HepG2 (cell line): Measurements from ENCODE around the gene SMLR1.

Experiments
- HDAC1 ChIP-seq: sonication (generic); formaldehyde crosslinking; IDR thresholded peaks from 2 replicates; pipeline ENCODE4 v1.5.1; 2020; ENCODE audit warnings: mild to moderate bottlenecking, missing genetic modification reagents
- JUNB ChIP-seq: sonication (generic); formaldehyde crosslinking; IDR thresholded peaks from 2 replicates; pipeline ENCODE4 v1.8.0; 2022; ENCODE audit warnings: missing genetic modification reagents, mild to moderate bottlenecking, borderline replicate concordance
- MYNN ChIP-seq: sonication (generic); formaldehyde crosslinking; IDR thresholded peaks from 2 replicates; pipeline ENCODE4 v1.4.0; 2020; ENCODE audit warnings: mild to moderate bottlenecking, low read depth, missing genetic modification reagents
- NR2C2 ChIP-seq: sonication (generic); formaldehyde crosslinking; IDR thresholded peaks from 2 replicates; pipeline ENCODE4 v1.4.0; 2020; ENCODE audit warnings: missing genetic modification reagents, mild to moderate bottlenecking, moderate library complexity, borderline replicate concordance
- SNRNP70 ChIP-seq: fragments of 200-400 bp; formaldehyde crosslinking; IDR thresholded peaks from 2 replicates; pipeline ENCODE4 v1.6.1; 2017; ENCODE audit warnings: mild to moderate bottlenecking, low read depth, low read length, moderate library complexity
- SRF ChIP-seq: IDR thresholded peaks from 2 replicates; pipeline ENCODE4 v1.6.1; 2011; ENCODE audit warnings: mild to moderate bottlenecking, low read depth, low read length, moderate library complexity
- ZNF10 ChIP-seq: sonication (generic); formaldehyde crosslinking; IDR thresholded peaks from 2 replicates; pipeline ENCODE4 v1.4.0; 2020; ENCODE audit warnings: mild to moderate bottlenecking, low read depth, missing genetic modification reagents, borderline replicate concordance
- ZNF350 ChIP-seq: sonication (generic); formaldehyde crosslinking; IDR thresholded peaks from 2 replicates; pipeline ENCODE4 v1.4.0; 2020; ENCODE audit warnings: mild to moderate bottlenecking, low read depth, missing genetic modification reagents, borderline replicate concordance
- ZNF510 ChIP-seq: sonication (generic); formaldehyde crosslinking; IDR thresholded peaks from 2 replicates; pipeline ENCODE4 v1.4.0; 2020; ENCODE audit warnings: low read depth, mild to moderate bottlenecking, missing genetic modification reagents
- TF ChIP-seq, protein P1 (sequence below): sonication (generic); formaldehyde crosslinking; IDR thresholded peaks from 2 replicates; pipeline ENCODE4 v1.8.0; 2022; ENCODE audit warnings: mild to moderate bottlenecking, missing genetic modification reagents, borderline replicate concordance
- TF ChIP-seq, protein P2 (sequence below): sonication (generic); formaldehyde crosslinking; IDR thresholded peaks from 2 replicates; pipeline ENCODE4 v1.5.0; 2020; ENCODE audit warnings: mild to moderate bottlenecking, missing genetic modification reagents, moderate library complexity
- TF ChIP-seq, protein P3 (sequence below): sonication (generic); formaldehyde crosslinking; IDR thresholded peaks from 2 replicates; pipeline ENCODE4 v1.4.0; 2020; ENCODE audit warnings: missing genetic modification reagents

DNA sequence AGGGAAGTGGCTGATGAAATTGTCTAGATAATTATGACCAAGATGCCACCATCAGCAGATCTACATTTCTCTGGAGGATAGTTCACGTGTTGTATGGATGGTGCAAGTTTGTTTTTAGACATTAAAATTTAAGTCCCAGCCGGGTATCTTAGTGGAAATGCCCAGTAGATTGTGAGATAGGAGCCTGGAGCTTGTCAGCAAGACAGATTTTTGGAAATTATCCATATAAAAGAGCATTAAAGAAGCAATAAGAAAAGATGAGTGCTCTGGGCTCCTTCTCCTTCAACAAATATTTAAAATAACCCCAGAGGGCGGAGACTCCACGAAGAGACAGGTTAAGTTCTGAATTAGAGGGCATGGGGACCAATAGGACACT lies 47.6 kb upstream of the SMLR1 start:
- TF ChIP-seq HDAC1 (CRISPR knock-in tag) = no peak
- TF ChIP-seq, protein P1, sequence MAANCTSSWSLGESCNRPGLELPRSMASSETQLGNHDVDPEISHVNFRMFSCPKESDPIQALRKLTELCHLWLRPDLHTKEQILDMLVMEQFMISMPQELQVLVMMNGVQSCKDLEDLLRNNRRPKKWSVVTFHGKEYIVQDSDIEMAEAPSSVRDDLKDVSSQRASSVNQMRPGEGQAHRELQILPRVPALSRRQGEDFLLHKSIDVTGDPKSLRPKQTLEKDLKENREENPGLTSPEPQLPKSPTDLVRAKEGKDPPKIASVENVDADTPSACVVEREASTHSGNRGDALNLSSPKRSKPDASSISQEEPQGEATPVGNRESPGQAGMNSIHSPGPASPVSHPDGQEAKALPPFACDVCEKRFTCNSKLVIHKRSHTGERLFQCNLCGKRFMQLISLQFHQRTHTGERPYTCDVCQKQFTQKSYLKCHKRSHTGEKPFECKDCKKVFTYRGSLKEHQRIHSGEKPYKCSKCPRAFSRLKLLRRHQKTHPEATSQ (CRISPR knock-in tag) = no peak
- no peak for TF ChIP-seq JUNB
- TF ChIP-seq, protein P2, sequence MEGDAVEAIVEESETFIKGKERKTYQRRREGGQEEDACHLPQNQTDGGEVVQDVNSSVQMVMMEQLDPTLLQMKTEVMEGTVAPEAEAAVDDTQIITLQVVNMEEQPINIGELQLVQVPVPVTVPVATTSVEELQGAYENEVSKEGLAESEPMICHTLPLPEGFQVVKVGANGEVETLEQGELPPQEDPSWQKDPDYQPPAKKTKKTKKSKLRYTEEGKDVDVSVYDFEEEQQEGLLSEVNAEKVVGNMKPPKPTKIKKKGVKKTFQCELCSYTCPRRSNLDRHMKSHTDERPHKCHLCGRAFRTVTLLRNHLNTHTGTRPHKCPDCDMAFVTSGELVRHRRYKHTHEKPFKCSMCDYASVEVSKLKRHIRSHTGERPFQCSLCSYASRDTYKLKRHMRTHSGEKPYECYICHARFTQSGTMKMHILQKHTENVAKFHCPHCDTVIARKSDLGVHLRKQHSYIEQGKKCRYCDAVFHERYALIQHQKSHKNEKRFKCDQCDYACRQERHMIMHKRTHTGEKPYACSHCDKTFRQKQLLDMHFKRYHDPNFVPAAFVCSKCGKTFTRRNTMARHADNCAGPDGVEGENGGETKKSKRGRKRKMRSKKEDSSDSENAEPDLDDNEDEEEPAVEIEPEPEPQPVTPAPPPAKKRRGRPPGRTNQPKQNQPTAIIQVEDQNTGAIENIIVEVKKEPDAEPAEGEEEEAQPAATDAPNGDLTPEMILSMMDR (CRISPR knock-in tag) = no peak
- no peak for TF ChIP-seq SNRNP70
- TF ChIP-seq, protein P3, sequence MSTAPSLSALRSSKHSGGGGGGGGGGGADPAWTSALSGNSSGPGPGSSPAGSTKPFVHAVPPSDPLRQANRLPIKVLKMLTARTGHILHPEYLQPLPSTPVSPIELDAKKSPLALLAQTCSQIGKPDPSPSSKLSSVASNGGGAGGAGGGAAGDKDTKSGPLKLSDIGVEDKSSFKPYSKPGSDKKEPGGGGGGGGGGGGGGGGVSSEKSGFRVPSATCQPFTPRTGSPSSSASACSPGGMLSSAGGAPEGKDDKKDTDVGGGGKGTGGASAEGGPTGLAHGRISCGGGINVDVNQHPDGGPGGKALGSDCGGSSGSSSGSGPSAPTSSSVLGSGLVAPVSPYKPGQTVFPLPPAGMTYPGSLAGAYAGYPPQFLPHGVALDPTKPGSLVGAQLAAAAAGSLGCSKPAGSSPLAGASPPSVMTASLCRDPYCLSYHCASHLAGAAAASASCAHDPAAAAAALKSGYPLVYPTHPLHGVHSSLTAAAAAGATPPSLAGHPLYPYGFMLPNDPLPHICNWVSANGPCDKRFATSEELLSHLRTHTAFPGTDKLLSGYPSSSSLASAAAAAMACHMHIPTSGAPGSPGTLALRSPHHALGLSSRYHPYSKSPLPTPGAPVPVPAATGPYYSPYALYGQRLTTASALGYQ (CRISPR knock-in tag) = no peak
- no peak for TF ChIP-seq NR2C2 (CRISPR knock-in tag)
- TF ChIP-seq ZNF10 (CRISPR knock-in tag) = no peak
- TF ChIP-seq ZNF350 = no peak
- TF ChIP-seq SRF = no peak
- no peak for TF ChIP-seq MYNN (CRISPR knock-in tag)
- no peak for TF ChIP-seq ZNF510 (CRISPR knock-in tag)
